Upper lobe of right lung (tissue), 1 donor: ENCODE results near the gene GMDS. TPM values are rescaled to one million over a fixed set of nuclear protein-coding genes. Genes with fewer than 3 reads are reported as not detected.
A peak's percentile ranks its signal among the peaks of the same experiment; 100 is the strongest.

ENCODE experiments used
- ATAC-seq: fragments of 200-7000 bp; cut with Tn5 transposase; one replicate; pipeline ENCODE4 v1.9.1; 2020; ENCODE audit warnings: mild to moderate bottlenecking, moderate library complexity
- DNase-seq: peaks from one replicate; pipeline ENCODE4 v3.0.0-alpha.2; 2020
- H3K27ac ChIP-seq: fragments of 200-600 bp; one replicate; pipeline ENCODE4 v1.8.0; 2022
- H3K27me3 ChIP-seq: fragments of 200-600 bp; one replicate; pipeline ENCODE4 v1.8.0; 2022; ENCODE audit warnings: mild to moderate bottlenecking
- H3K36me3 ChIP-seq: fragments of 200-600 bp; one replicate; pipeline ENCODE4 v1.8.0; 2022
- H3K4me1 ChIP-seq: fragments of 200-600 bp; one replicate; pipeline ENCODE4 v1.8.0; 2022
- H3K4me3 ChIP-seq: fragments of 200-600 bp; one replicate; pipeline ENCODE4 v1.8.0; 2022; ENCODE audit warnings: mild to moderate bottlenecking
- H3K9me3 ChIP-seq: fragments of 200-600 bp; one replicate; pipeline ENCODE4 v1.8.0; 2022
- intact Hi-C: fragments of 100-400 bp; cut with DNase I; formaldehyde crosslinking; loops from one replicate; pipeline ENCODE4 v1.11.0; 2022
- total RNA-seq: library from RNA; stranded (reverse); fragmentation: NEBNext Ultra II Directional; extraction: Animal tissue kit (Norgen Biotek cat#: 25700); gene quantifications from one replicate; pipeline ENCODE4 v1.2.1, GENCODE V29; 2021
- TF ChIP-seq, protein P1 (sequence below): fragments of 200-600 bp; IDR thresholded peaks from one replicate; pipeline ENCODE4 v1.8.0; 2022; ENCODE audit warnings: antibody characterized with exemption
- donor health status: DM: no; HTN: yes; CAD: no; lungs with severe emphysema.

GMDS gene
- total RNA-seq, 1 donor from 2014 or later, result 12.2 TPM

DNA sequence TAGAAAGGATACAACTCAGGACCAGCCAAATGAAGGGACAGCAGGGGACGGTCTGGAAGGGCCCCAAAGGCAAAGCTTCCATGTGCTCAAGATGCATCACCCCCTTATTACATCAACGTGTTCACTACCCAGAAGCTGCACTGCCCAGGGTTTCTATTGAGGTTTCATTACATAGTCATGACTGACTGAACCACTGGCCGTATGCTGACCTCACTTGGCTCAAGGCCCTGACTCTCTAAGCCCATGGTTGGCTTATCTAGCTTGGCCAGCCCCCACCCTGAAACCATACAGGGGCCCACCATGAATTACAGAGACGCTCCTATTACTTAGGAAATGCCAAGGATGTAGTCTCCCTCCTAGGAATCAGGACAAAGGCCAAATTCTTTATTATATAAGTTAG, 456.3 kb downstream of the GMDS start:
- intact Hi-C loops, result no loop called here
- H3K4me1 ChIP-seq, result no peaks in the 10 kb centered on the region
- ATAC-seq, result no peak

DNA sequence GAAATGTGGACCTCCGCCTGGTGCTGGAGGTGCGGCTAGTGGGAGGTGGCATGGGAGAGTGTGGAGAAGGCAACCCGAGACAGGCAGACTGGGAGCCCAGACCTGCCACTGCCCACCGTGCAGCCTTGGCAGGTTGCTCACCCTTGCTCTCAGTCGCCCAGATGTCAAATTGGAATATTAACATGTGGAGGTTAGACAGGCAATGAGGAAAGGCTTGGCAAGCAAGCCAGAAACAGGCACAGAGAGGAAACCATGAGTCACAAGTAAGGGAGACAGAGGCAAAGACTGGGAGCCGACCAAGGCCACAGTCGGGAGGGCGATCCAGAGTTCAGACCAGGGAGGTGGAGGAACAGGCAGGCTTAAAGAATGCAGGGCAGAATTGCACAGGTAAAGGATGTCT, 457.5 kb downstream of the GMDS start:
- intact Hi-C loops, result no loop called here
- no peaks in the 10 kb centered on the region for H3K4me1 ChIP-seq
- H3K27me3 ChIP-seq, result no peaks in the 10 kb centered on the region
- DNase-seq (no peak), ATAC-seq (peak; percentile 12)
- no peak overlapping the region for H3K27ac ChIP-seq
- no peaks in the 10 kb centered on the region for H3K9me3 ChIP-seq
- no peak overlapping the region for H3K4me3 ChIP-seq
- H3K36me3 ChIP-seq, result no peaks in the 10 kb centered on the region
- TF ChIP-seq, protein P1, sequence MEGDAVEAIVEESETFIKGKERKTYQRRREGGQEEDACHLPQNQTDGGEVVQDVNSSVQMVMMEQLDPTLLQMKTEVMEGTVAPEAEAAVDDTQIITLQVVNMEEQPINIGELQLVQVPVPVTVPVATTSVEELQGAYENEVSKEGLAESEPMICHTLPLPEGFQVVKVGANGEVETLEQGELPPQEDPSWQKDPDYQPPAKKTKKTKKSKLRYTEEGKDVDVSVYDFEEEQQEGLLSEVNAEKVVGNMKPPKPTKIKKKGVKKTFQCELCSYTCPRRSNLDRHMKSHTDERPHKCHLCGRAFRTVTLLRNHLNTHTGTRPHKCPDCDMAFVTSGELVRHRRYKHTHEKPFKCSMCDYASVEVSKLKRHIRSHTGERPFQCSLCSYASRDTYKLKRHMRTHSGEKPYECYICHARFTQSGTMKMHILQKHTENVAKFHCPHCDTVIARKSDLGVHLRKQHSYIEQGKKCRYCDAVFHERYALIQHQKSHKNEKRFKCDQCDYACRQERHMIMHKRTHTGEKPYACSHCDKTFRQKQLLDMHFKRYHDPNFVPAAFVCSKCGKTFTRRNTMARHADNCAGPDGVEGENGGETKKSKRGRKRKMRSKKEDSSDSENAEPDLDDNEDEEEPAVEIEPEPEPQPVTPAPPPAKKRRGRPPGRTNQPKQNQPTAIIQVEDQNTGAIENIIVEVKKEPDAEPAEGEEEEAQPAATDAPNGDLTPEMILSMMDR, result no peak

More for the DNA sequence above, 456.3 kb downstream of the GMDS start:
- H3K27ac ChIP-seq, result no peak overlapping the region
- H3K9me3 ChIP-seq, result no peaks in the 10 kb centered on the region
- no peak for DNase-seq
- no peaks in the 10 kb centered on the region for H3K36me3 ChIP-seq
- TF ChIP-seq, protein P1, result no peak
- H3K27me3 ChIP-seq, result no peaks in the 10 kb centered on the region
- no peak overlapping the region for H3K4me3 ChIP-seq

DNA sequence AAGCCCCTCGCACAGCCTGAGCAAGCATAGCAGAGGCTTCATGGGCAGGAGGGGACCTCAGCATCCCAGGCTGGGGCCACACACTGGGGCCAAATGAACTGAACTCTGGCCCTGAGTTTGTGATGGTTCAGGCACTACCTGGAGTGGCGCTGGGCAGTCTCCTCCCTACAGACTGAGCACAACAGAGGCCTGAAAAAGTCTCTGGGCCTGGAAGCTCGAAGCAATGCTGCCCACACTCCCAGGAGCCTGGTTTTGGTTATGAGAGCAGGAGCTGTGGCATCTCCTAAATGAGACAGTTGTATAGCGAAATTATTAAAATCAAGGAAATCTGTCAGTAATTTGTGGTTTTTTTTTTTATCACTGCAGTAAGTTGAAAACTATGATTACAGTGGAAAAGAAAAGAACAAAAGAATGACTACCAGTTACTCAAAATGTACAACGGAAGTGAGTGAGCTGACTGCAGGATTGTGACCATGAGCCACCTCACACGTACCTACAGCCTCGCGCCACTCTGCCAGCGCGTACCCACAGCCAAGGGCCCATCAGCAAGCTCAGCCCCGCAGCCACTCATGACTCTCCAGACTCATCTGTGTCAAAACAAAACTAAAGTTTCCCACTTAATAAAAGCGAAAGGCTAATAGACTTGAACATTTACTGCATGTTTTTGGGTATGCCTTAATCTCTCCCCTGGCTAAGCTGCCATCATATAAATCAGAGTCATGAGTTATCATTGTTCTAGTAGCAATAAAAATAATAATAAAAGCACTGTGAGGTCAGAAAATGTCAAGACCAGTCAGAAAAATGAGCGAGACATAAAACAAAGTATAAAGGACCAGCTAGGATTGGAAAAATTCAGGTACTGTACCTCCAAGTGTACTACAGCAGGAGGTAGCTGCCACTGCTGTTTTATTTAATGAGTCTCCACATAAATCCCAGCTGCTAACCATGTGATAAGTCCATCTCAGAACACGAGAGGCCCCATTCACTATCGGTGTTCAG, 458.7 kb downstream of the GMDS start:
- H3K9me3 ChIP-seq, result no peaks in the 10 kb centered on the region
- TF ChIP-seq, protein P1, result no peak
- H3K27ac ChIP-seq, result no peak overlapping the region
- DNase-seq (no peak), ATAC-seq (no peak)
- no peak overlapping the region for H3K4me3 ChIP-seq
- no peaks in the 10 kb centered on the region for H3K36me3 ChIP-seq
- intact Hi-C loops, result no loop called here
- H3K4me1 ChIP-seq, result no peaks in the 10 kb centered on the region
- no peaks in the 10 kb centered on the region for H3K27me3 ChIP-seq

DNA sequence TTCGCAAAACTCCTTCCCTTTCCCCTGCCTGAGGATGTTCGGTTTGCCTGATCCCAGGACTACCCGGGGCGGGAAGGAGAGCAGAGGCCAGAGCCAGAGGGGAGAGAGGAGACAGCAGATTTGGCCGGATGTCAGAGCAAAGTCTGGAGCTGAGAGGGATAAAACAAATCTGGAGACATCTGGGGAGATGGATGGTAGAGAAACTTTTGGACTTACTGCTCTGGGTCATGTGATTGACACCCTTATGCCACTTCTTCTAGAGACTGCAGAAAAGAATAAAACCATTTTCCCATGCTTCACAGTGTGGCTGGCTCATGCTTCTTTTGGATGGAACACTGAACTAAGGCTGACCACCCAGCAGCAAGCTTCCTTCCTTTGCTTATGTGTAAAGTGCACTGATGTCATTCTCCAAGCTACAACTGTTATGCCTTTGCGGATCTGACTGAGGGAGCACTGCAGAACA, 461.0 kb downstream of the GMDS start:
- no peaks in the 10 kb centered on the region for H3K9me3 ChIP-seq
- TF ChIP-seq, protein P1, result no peak
- no peak overlapping the region for H3K4me3 ChIP-seq
- H3K4me1 ChIP-seq, result no peaks in the 10 kb centered on the region
- no peaks in the 10 kb centered on the region for H3K36me3 ChIP-seq
- intact Hi-C loops, result no loop called here
- H3K27ac ChIP-seq, result no peak overlapping the region
- DNase-seq (no peak), ATAC-seq (peak; percentile 40)
- H3K27me3 ChIP-seq, result no peaks in the 10 kb centered on the region

DNA sequence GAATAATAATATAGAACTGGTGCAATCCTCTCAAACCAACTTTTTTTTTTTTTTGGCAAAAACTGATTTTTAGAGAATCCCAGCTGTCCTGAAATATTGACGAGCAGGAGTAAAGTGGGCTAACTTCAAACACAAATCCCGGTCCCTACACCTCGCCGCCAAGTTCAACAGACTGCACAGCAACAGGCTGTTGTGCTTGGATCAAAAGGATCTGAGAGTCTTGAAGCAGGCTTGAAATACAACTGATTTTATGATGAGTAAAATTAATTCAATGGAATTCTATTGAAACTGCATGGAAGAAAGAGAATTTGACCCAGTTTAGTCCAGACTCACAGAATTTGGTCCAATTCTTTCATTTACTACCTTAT, 463.6 kb downstream of the GMDS start:
- Histone ChIP-seq H3K36me3 (no peaks in the 10 kb centered on the region), H3K27ac (no peak overlapping the region), H3K4me3 (no peak overlapping the region), H3K4me1 (no peaks in the 10 kb centered on the region), H3K9me3 (no peaks in the 10 kb centered on the region), H3K27me3 (no peaks in the 10 kb centered on the region)
- TF ChIP-seq, protein P1, result no peak
- intact Hi-C loops, result no loop called here
- ATAC-seq (no peak), DNase-seq (no peak)
